Large intestine (tissue), 3 donors: ENCODE data around the gene KRT78. TPM values are rescaled to one million over a fixed set of nuclear protein-coding genes. Genes with fewer than 3 reads are reported as not detected.
A peak's percentile ranks its signal among the peaks of the same experiment; 100 is the strongest.

Experiments used
- DNase-seq, 2 donors: peaks; one replicate each; pipeline versions ENCODE4 v3.0.0 to v3.0.0-alpha.2; 2013
- H3K27ac ChIP-seq: one replicate; pipeline ENCODE4 v1.5.1; 2013; ENCODE audit warnings: low read length
- H3K27me3 ChIP-seq: 2 replicates; pipeline ENCODE4 v1.6.1; 2013; ENCODE audit warnings: low read length; ENCODE audit not compliant: control insufficient read depth, insufficient read depth
- H3K36me3 ChIP-seq: 2 replicates; pipeline ENCODE4 v1.6.1; 2013; ENCODE audit warnings: low read length; ENCODE audit not compliant: control insufficient read depth, insufficient read depth
- H3K4me1 ChIP-seq: one replicate; pipeline ENCODE4 v1.6.1; 2013; ENCODE audit warnings: low read length; ENCODE audit not compliant: control insufficient read depth, insufficient read depth
- H3K4me3 ChIP-seq: one replicate; pipeline ENCODE4 v1.5.1; 2013; ENCODE audit warnings: low read length
- H3K9me3 ChIP-seq: one replicate; pipeline ENCODE4 v1.6.1; 2013; ENCODE audit warnings: mild to moderate bottlenecking, low read depth, low read length, moderate library complexity; ENCODE audit not compliant: control insufficient read depth
- WGBS: methylation state at CpG from one replicate; pipeline ENCODE4 v1.1.5; 2013; ENCODE audit warnings: low lambda C conversion rate; ENCODE audit not compliant: insufficient coverage; 5-methylcytosine and 5-hydroxymethylcytosine counted together
- polyA plus RNA-seq: library from polyadenylated mRNA; unstranded; fragments of 120-200 nt; gene quantifications from one replicate; pipeline ENCODE4 v1.2.1, GENCODE V29; 2013

KRT78 gene
- polyA plus RNA-seq, 1 donor: not detected

DNA sequence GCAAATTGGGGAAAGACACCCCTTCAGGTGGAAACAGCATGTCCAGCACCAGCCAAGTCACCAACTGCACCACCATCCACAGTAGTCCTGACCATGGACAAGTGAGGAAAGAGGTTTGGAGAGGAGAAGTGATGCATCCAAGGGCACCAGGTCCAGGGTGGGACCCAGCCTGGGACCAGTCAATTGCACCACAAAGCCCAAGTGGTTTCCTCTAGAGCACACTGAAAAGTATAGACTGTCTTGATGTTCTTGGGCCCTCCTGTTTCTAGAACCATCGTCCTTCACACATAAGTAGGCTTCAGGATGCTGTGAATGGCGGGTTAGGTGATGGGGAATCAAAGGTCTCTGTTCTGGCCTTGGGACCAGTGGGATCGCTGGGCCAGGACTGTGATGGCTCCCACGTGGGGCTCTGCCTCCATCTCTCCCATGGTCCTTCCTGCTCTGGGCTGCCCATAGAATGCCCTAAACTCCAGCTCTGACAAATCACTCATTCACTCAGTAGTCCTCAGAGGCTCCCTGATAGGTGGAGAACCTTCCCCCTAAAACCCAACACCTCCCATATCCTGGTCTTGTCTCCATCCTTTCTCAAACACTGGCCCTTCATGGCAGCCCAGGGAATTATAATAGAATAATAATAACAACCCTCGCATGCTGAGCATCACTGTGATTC lies 23.9 kb downstream of the KRT78 start:
- WGBS: no CpG with 5 or more reads among the region's 5 CpGs
- no peak overlapping the region for H3K4me3 ChIP-seq
- peaks cover 2% of the 10 kb centered on the region for H3K27me3 ChIP-seq
- peaks cover 5% of the 10 kb centered on the region for H3K4me1 ChIP-seq
- DNase-seq: no peak
- H3K9me3 ChIP-seq: no peaks in the 10 kb centered on the region
- H3K27ac ChIP-seq: no peak overlapping the region
- H3K36me3 ChIP-seq: no peaks in the 10 kb centered on the region

- Histone ChIP-seq H3K27me3 (peaks cover 2% of the 10 kb centered on the region), H3K27ac (no peak overlapping the region), H3K4me3 (no peak overlapping the region), H3K4me1 (peaks cover 5% of the 10 kb centered on the region), H3K9me3 (no peaks in the 10 kb centered on the region), H3K36me3 (no peaks in the 10 kb centered on the region)
- 100% methylated on average over 1 of the region's 15 CpGs for WGBS
- no peak for DNase-seq
These were observed 24.9 kb downstream of the KRT78 start for GRCh38 chr12:52823761-52824450.

- Histone ChIP-seq H3K4me1 (peaks cover 13% of the 10 kb centered on the region), H3K27ac (no peak overlapping the region), H3K4me3 (no peak overlapping the region), H3K36me3 (no peaks in the 10 kb centered on the region), H3K27me3 (peaks cover 2% of the 10 kb centered on the region), H3K9me3 (no peaks in the 10 kb centered on the region)
- whole genome bisulfite sequencing: 20% methylated on average over 1 of the region's 16 CpGs
- DNase-seq: no peak
These were observed 25.9 kb downstream of the KRT78 start for GRCh38 chr12:52822771-52823510.

DNA sequence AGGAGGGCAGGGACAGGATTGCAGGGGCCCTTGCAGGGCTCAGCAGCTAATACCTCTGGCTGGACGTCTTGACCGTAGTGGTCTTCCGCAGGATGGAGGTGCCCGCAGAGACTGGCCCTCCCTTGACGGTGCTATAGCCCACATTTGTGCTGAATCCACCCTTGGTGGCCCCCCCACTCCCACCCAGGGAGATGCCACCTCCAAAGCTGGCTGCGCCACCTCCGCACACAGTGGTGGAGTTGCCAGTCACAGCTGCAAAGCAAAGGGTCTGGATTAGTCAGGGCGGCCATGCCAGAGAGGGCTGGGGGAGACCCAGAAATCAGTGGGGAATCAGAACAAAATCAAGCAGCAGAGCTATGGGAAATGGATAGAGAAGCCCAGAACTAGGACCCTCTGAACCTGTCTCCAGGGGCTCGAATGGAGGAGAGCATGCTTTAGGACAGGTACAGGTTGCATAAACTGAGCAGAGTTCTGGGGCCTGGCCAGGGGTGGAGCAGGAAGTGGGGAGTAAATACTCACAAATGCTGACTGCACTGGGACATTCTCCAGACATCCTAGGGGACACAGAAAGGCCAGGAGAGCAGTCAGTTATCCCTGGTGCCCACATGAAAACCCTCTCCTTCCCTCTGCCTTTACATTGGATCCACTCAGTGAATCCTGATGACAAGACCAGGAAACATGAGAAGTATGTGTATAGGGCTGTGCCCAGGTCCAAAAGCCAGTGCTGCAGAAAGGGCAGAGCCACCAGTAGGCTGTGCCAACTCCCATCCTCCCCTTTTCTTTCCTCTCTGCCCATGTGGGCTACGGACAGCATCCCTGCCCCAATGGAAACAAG lies 26.8 kb downstream of the KRT78 start:
- 100% methylated on average over 1 of the region's 10 CpGs for WGBS
- Histone ChIP-seq H3K9me3 (no peaks in the 10 kb centered on the region), H3K27me3 (peaks cover 2% of the 10 kb centered on the region), H3K27ac (no peak overlapping the region), H3K4me1 (peaks cover 13% of the 10 kb centered on the region), H3K4me3 (no peak overlapping the region), H3K36me3 (no peaks in the 10 kb centered on the region)
- DNase-seq: peak in 1 of 2 donors; percentile 28

DNA sequence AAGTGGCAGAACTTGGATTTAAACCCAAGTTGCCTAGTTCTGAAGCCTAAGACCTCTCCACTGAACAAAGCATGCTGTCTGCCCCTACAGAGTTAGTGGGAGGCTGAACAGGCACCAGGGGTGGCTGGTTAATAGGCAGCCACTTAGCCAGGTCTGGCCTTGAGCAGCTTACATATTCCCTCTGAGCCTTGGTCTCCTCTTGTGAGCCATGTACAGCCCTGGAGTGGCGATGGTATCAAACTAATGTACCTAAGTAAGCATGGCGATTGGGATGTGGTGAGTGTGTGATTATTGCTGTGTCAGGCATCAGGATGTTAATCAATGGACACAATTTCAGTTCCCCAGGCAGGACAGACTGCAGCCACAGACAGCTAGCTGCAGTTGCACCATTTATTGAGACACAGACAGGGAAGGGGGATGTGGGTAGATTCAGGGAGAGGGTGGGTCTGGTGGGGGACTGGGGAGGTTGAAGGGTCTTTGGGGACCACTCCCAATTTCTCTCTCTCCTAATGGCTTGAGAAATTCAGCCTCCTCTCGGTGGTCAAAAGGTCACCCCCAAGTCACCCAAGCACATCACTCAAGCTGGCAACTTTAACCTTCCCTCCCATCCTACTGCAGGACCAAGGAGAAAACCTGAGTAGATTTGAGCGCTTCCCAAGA lies 27.6 kb downstream of the KRT78 start:
- no CpG with 5 or more reads among the region's 4 CpGs for WGBS
- no peak for DNase-seq
- no peaks in the 10 kb centered on the region for H3K27me3 ChIP-seq

GRCh38 chr12:52820521-52820920 lies 28.3 kb downstream of the KRT78 start:
- no peaks in the 10 kb centered on the region for H3K27me3 ChIP-seq
- no peak overlapping the region for H3K27ac ChIP-seq
- no peak overlapping the region for H3K4me3 ChIP-seq
- H3K9me3 ChIP-seq: no peaks in the 10 kb centered on the region
- H3K4me1 ChIP-seq: peaks cover 13% of the 10 kb centered on the region
- WGBS: 93% methylated on average over 2 of the region's 6 CpGs
- no peak for DNase-seq
- no peaks in the 10 kb centered on the region for H3K36me3 ChIP-seq

More for the DNA sequence above, 27.6 kb downstream of the KRT78 start:
- no peak overlapping the region for H3K27ac ChIP-seq
- peaks cover 13% of the 10 kb centered on the region for H3K4me1 ChIP-seq
- H3K9me3 ChIP-seq: no peaks in the 10 kb centered on the region
- H3K4me3 ChIP-seq: no peak overlapping the region
- no peaks in the 10 kb centered on the region for H3K36me3 ChIP-seq

DNA sequence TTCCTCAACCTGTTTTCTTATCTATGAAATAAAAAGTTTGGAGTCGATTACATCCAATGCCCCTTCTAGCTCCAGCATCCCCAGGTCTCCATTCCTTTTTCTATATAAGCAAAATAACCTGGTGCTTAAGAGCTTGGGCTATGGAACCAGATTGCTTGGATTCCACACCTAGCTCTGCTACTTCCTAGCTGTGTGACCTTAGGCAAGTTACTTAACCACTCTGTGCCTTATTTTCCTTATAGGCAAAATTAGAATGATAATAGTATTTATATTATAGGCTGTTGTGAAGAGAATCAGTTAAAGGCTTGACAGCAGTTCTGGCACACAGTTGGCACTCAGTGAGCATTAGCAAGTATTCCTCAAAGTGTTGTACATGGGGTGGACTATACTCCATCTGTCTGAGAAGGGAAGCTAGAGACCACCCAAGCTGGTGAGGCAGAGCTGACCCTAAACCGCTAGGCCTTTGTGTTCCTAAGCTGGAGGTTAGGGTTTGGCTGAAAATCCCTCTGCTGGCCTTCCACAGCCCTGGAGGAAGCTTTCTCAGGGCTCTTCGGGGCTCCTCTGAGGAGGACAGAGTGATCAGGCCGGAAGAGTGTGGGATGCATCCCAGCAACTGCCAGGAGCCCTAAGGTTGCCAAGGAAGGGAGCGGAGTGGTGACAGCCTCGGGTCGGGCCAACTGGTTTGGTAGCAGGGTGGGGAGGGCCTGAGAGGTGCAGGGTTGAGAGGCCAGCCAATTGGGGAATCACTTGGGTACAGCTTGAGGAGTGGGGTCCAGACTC lies 28.9 kb downstream of the KRT78 start:
- Histone ChIP-seq H3K27ac (no peak overlapping the region), H3K4me3 (no peak overlapping the region), H3K4me1 (peaks cover 13% of the 10 kb centered on the region), H3K36me3 (no peaks in the 10 kb centered on the region), H3K9me3 (no peaks in the 10 kb centered on the region), H3K27me3 (no peaks in the 10 kb centered on the region)
- 100% methylated on average over 1 of the region's 7 CpGs for WGBS
- DNase-seq: no peak

GRCh38 chr12:52818887-52819420 lies 29.8 kb downstream of the KRT78 start:
- peak; percentile 38 to 72 for DNase-seq
- no peak overlapping the region for H3K27ac ChIP-seq
- no peaks in the 10 kb centered on the region for H3K36me3 ChIP-seq
- H3K4me1 ChIP-seq: peaks cover 13% of the 10 kb centered on the region
- no peaks in the 10 kb centered on the region for H3K27me3 ChIP-seq
- H3K4me3 ChIP-seq: no peak overlapping the region
- H3K9me3 ChIP-seq: no peaks in the 10 kb centered on the region
- no CpG with 5 or more reads among the region's 7 CpGs for WGBS

- WGBS: no CpG with 5 or more reads among the region's 7 CpGs
- peak in 1 of 2 donors; percentile 44 for DNase-seq
- no peaks in the 10 kb centered on the region for H3K27me3 ChIP-seq
These were observed 30.4 kb downstream of the KRT78 start for GRCh38 chr12:52818388-52818787.

More at GRCh38 chr12:52818388-52818787, 30.4 kb downstream of the KRT78 start:
- no peaks in the 10 kb centered on the region for H3K9me3 ChIP-seq
- H3K4me1 ChIP-seq: peaks cover 13% of the 10 kb centered on the region
- no peaks in the 10 kb centered on the region for H3K36me3 ChIP-seq
- no peak overlapping the region for H3K4me3 ChIP-seq
- no peak overlapping the region for H3K27ac ChIP-seq
